ENCODE results near the gene SLC24A4. TPM values are rescaled to one million over a fixed set of nuclear protein-coding genes. Genes with fewer than 3 reads are reported as not detected.

Gene SLC24A4
- total and polyA plus RNA-seq, 2 donors (not counting 3 experiments of a cell fraction or from before 2014, with no cell fraction given) = 0.07 to 0.08 TPM

GRCh38 chr14:92456215-92457015 is 133.4 kb downstream of the SLC24A4 start:
- Histone ChIP-seq H3K27ac (ENCODE audit: insufficient read depth, low read depth, low read length) (no peak overlapping the region), H3K4me2 (ENCODE audit: insufficient read depth, low read length) (no peak overlapping the region), H3K4me1 (ENCODE audit: control insufficient read depth, extremely low read depth, insufficient read depth, low read length) (peaks cover 24% of the 10 kb centered on the region), H3K79me2 (ENCODE audit: control insufficient read depth, insufficient read depth, low read length) (no peaks in the 10 kb centered on the region), H3K4me3 (replicated peaks in 1 of 3; ENCODE audit: insufficient read depth in 1 of 3, low read depth in 1 of 3, low read length in 3 of 3) (no peak overlapping the region), H2AFZ (ENCODE audit: low read depth, low read length) (no peak overlapping the region), H3K9me3 (replicated peaks; ENCODE audit: control insufficient read depth, insufficient read depth, low read length) (no peaks in the 10 kb centered on the region), H3K27me3 (ENCODE audit: control insufficient read depth in 2 of 2, insufficient read depth in 2 of 2, low read length in 2 of 2) (no peaks in the 10 kb centered on the region), H3K9me1 (replicated peaks; ENCODE audit: control insufficient read depth, extremely low read depth, insufficient read depth, low read length) (no peaks in the 10 kb centered on the region), H4K20me1 (replicated peaks; ENCODE audit: control insufficient read depth, extremely low read depth, insufficient read depth, low read length) (no peaks in the 10 kb centered on the region), H3K9ac (replicated peaks; ENCODE audit: extremely low read depth, insufficient read depth, low read length) (no peak overlapping the region), H3K36me3 (ENCODE audit: control insufficient read depth in 2 of 2, extremely low read depth in 1 of 2, insufficient read depth in 2 of 2, low read length in 2 of 2) (no peaks in the 10 kb centered on the region)
- peak; percentile 56 to 74 for TF ChIP-seq CTCF (IDR thresholded peaks at IDR 0.05; ENCODE audit: extremely low read depth in 1 of 2, insufficient read depth in 1 of 2, low read depth in 1 of 2, low read length in 2 of 2)
- no peak for TF ChIP-seq POLR2AphosphoS5 (IDR thresholded peaks at IDR 0.05; ENCODE audit: insufficient read depth, low read depth, low read length)
- TF ChIP-seq JUN (IDR thresholded peaks at IDR 0.05; ENCODE audit: borderline replicate concordance, insufficient read depth, insufficient read length, low read depth) = no peak
- BruUV-seq (replicated peaks) = no TSS peak
- dilution Hi-C loops (cut with MboI; ENCODE audit: extremely low pct_ligation_motif_present, low sequenced_read_pairs) = no loop called here
- intact Hi-C loops (cut with micrococcal nuclease) = loop anchor here (1.0 to 5.0 kb wide), 4 partner anchors 225 to 474 kb away; no protein-coding TSS in a partner anchor
- POLR2A ChIA-PET = no interaction called here
- DNase-seq (ENCODE audit: low read depth, low spot score) (peak; percentile 66), FAIRE-seq (peak; percentile 82)
- CTCF ChIA-PET = interaction anchor here (1.0 to 1.3 kb wide), 3 partner anchors 16 to 321 kb away, joined by 3 to 8 read pairs (median 5); no protein-coding TSS in a partner anchor

Data from endothelial cell of umbilical vein (primary cell).